PC-3 (cell line): ENCODE results near the gene UGGT2. TPM values are rescaled to one million over a fixed set of nuclear protein-coding genes. Genes with fewer than 3 reads are reported as not detected.

Experiments
- ATAC-seq: fragments of 200-7000 bp; cut with Tn5 transposase; 2 replicates; pipeline ENCODE4 v1.9.1; 2020; ENCODE audit warnings: mild to moderate bottlenecking, moderate library complexity
- BruUV-seq: library from RNA; stranded (reverse); fragments of 400-500 nt; replicated peaks from 2 replicates; lab custom pipeline; 2021; lab: Mats Ljungman, UMichigan
- CTCF ChIA-PET: fragments of 300-600 bp; sonication (Branson Sonifier 250); formaldehyde crosslinking; loops from one replicate; lab custom pipeline; 2022; ENCODE audit warnings: antibody characterized with exemption; lab: Charles Lee
- POLR2A ChIA-PET: fragments of 300-600 bp; sonication (Branson Sonifier 250); formaldehyde crosslinking; loops from one replicate; lab custom pipeline; 2022; ENCODE audit warnings: antibody characterized with exemption; ENCODE audit not compliant: unreplicated experiment; lab: Charles Lee
- DNase-seq: peaks from one replicate; pipeline ENCODE4 v3.0.0-alpha.2; 2015
- H2AFZ ChIP-seq: fragments of 300-600 bp; sonication (generic); 2 replicates; pipeline ENCODE4 v1.6.0; 2016; ENCODE audit warnings: antibody characterized with exemption, low read length
- H3F3A ChIP-seq: fragments of 300-600 bp; sonication (generic); one replicate; pipeline ENCODE4 v1.6.0; 2017; ENCODE audit warnings: antibody characterized with exemption, low read length, control low read depth, mild to moderate bottlenecking; ENCODE audit not compliant: unreplicated experiment
- H3K27ac ChIP-seq: fragments of 300-600 bp; sonication (generic); 2 replicates; pipeline ENCODE4 v1.5.1; 2016; ENCODE audit warnings: mild to moderate bottlenecking, low read length
- H3K27me3 ChIP-seq: fragments of 300-600 bp; sonication (generic); 2 replicates; pipeline ENCODE4 v1.6.1; 2016; ENCODE audit warnings: low read length, mixed read lengths
- H3K36me3 ChIP-seq: fragments of 300-600 bp; sonication (generic); 2 replicates; pipeline ENCODE4 v1.6.1; 2016; ENCODE audit warnings: low read depth, mixed run types, low read length, mixed read lengths
- H3K4me1 ChIP-seq: fragments of 300-600 bp; sonication (generic); 2 replicates; pipeline ENCODE4 v1.5.1; 2016; ENCODE audit warnings: low read length; ENCODE audit not compliant: insufficient read depth
- H3K4me2 ChIP-seq: fragments of 300-600 bp; sonication (generic); 2 replicates; pipeline ENCODE4 v1.6.0; 2016; ENCODE audit warnings: low read length
- H3K4me3 ChIP-seq: fragments of 300-600 bp; sonication (generic); 2 replicates; pipeline ENCODE4 v1.5.1; 2016; ENCODE audit warnings: mild to moderate bottlenecking, low read length, mixed read lengths
- H3K79me2 ChIP-seq: fragments of 300-600 bp; sonication (generic); 2 replicates; pipeline ENCODE4 v1.6.1; 2017; ENCODE audit warnings: low read length, mixed read lengths
- H3K9ac ChIP-seq: fragments of 300-600 bp; sonication (generic); 2 replicates; pipeline ENCODE4 v1.6.0; 2016; ENCODE audit warnings: mild to moderate bottlenecking, low read length
- H3K9me2 ChIP-seq: fragments of 300-600 bp; sonication (generic); replicated peaks from 2 replicates; pipeline ENCODE4 v1.6.1; 2016; ENCODE audit warnings: mixed run types, low read length, mixed read lengths
- H3K9me3 ChIP-seq: fragments of 300-600 bp; sonication (generic); 2 replicates; pipeline ENCODE4 v1.6.1; 2016; ENCODE audit warnings: low read length, mixed read lengths
- H4K20me1 ChIP-seq: fragments of 300-600 bp; sonication (generic); 2 replicates; pipeline ENCODE4 v1.6.1; 2016; ENCODE audit warnings: low read length, mixed read lengths
- CTCF ChIP-seq: fragments of 300-600 bp; sonication (generic); conservative IDR thresholded peaks from 2 replicates; pipeline ENCODE4 v1.5.1; 2017; ENCODE audit warnings: antibody characterized with exemption, low read depth, mild to moderate bottlenecking, low read length
- EZH2 ChIP-seq: fragments of 300-600 bp; sonication (generic); IDR thresholded peaks from one replicate; pipeline ENCODE4 v1.6.1; 2017; ENCODE audit warnings: antibody characterized with exemption, mild to moderate bottlenecking, low read length; ENCODE audit not compliant: unreplicated experiment
- EZH2phosphoT487 ChIP-seq: fragments of 300-600 bp; sonication (generic); IDR thresholded peaks from 2 replicates; pipeline ENCODE4 v1.6.1; 2018; ENCODE audit warnings: mild to moderate bottlenecking, antibody characterized with exemption, low read length, borderline replicate concordance
- intact Hi-C: fragments of 100-400 bp; cut with micrococcal nuclease; formaldehyde crosslinking; loops from 2 replicates; pipeline ENCODE4 v1.9.0; 2023
- total RNA-seq: library from RNA; depleted of rRNA; stranded (reverse); fragments of >200 nt; gene quantifications from 2 replicates; pipeline ENCODE4 v1.2.3, GENCODE V29; 2014

Gene UGGT2
- total RNA-seq, 1 experiment from 2014 or later = 24.3 TPM

- no peaks in the 10 kb centered on the region for H4K20me1 ChIP-seq
- no peaks in the 10 kb centered on the region for H3K4me1 ChIP-seq
- H3K27ac ChIP-seq = no peak overlapping the region
- CTCF ChIA-PET = no interaction called here
- peaks cover 3% of the 10 kb centered on the region; the same call in 1 of the 2 replicates for H3K36me3 ChIP-seq
- no peaks in the 10 kb centered on the region for H3K27me3 ChIP-seq
- no peak for DNase-seq
- no peak overlapping the region for H3K4me3 ChIP-seq
- no peaks in the 10 kb centered on the region for H3F3A ChIP-seq
- intact Hi-C loops = no loop called here
- ATAC-seq = no peak
- H3K79me2 ChIP-seq = no peaks in the 10 kb centered on the region
- TF ChIP-seq EZH2 (no peak), EZH2phosphoT487 (no peak), CTCF (no peak)
- BruUV-seq = no TSS peak
- POLR2A ChIA-PET = no interaction called here
- no peaks in the 10 kb centered on the region for H3K9me2 ChIP-seq
- no peak overlapping the region for H2AFZ ChIP-seq
- no peaks in the 10 kb centered on the region for H3K9me3 ChIP-seq
- H3K4me2 ChIP-seq = no peak overlapping the region
- no peak overlapping the region for H3K9ac ChIP-seq
Measured at GRCh38 chr13:95906999-95907398, 146.2 kb downstream of the UGGT2 start.

DNA sequence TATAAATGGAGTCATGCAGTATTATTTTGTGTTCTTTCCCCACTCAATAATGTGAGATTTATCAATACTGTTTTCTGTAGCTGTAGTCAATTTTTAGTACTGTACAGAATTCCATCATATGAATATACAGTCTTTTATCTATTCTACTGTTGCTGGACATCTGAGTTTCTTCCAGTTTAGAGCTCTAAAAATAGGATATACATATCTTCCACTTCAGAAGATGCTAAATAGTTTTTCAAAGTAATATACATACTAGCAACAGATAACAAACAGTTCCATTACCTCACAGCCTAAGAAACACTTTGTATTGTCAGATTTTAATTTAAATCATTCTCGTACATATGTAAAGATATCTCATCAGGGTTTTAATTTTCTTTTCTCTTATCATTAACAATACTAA, 149.6 kb downstream of the UGGT2 start:
- no peak for TF ChIP-seq EZH2
- H3K9ac ChIP-seq = no peak overlapping the region
- CTCF ChIA-PET = no interaction called here
- H3K9me3 ChIP-seq = no peaks in the 10 kb centered on the region
- no peaks in the 10 kb centered on the region for H3K4me1 ChIP-seq
- H2AFZ ChIP-seq = no peak overlapping the region
- no peak overlapping the region for H3K4me2 ChIP-seq
- no peak overlapping the region for H3K27ac ChIP-seq
- POLR2A ChIA-PET = no interaction called here
- H3K27me3 ChIP-seq = no peaks in the 10 kb centered on the region
- H3K79me2 ChIP-seq = no peaks in the 10 kb centered on the region
- no peaks in the 10 kb centered on the region for H3K9me2 ChIP-seq
- intact Hi-C loops = no loop called here
- DNase-seq = no peak
- H3K36me3 ChIP-seq = peaks cover 3% of the 10 kb centered on the region; the same call in 1 of the 2 replicates
- H3F3A ChIP-seq = no peaks in the 10 kb centered on the region
- no peak overlapping the region for H3K4me3 ChIP-seq
- BruUV-seq = no TSS peak
- no peak for ATAC-seq
- H4K20me1 ChIP-seq = no peaks in the 10 kb centered on the region

DNA sequence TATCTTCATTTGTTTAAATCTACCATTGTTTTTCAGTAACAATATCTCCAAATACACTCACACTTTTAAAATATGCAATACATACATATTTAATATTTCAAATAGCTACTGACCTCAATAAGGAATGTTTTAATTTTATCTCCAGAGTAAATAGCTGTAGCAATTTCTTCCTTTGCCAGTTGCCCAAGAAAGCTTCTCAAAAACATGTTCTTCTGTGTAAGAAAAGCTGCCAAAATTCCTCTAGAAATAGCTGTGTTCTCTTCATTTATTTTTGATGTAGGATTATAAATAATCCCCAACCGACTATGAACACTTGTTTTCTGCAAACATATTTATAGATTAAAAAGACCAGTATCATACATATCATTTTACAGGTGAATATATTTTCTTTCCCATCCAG, 150.5 kb downstream of the UGGT2 start:
- no TSS peak for BruUV-seq
- CTCF ChIA-PET = no interaction called here
- H3K27me3 ChIP-seq = no peaks in the 10 kb centered on the region
- H3K9me2 ChIP-seq = no peaks in the 10 kb centered on the region
- H3K9me3 ChIP-seq = no peaks in the 10 kb centered on the region
- intact Hi-C loops = no loop called here
- no peaks in the 10 kb centered on the region for H3F3A ChIP-seq
- no peaks in the 10 kb centered on the region for H3K4me1 ChIP-seq
- no peak overlapping the region for H3K27ac ChIP-seq
- POLR2A ChIA-PET = no interaction called here
- DNase-seq (no peak), ATAC-seq (no peak)
- no peak overlapping the region for H3K4me2 ChIP-seq
- TF ChIP-seq EZH2 (no peak), CTCF (no peak)
- no peak overlapping the region for H2AFZ ChIP-seq
- H3K9ac ChIP-seq = no peak overlapping the region
- no peaks in the 10 kb centered on the region for H3K79me2 ChIP-seq
- H4K20me1 ChIP-seq = no peaks in the 10 kb centered on the region
- H3K4me3 ChIP-seq = no peak overlapping the region
- H3K36me3 ChIP-seq = peaks cover 3% of the 10 kb centered on the region; the same call in 1 of the 2 replicates
